ENCODE results near the gene PKLR.

Gene PKLR

DNA sequence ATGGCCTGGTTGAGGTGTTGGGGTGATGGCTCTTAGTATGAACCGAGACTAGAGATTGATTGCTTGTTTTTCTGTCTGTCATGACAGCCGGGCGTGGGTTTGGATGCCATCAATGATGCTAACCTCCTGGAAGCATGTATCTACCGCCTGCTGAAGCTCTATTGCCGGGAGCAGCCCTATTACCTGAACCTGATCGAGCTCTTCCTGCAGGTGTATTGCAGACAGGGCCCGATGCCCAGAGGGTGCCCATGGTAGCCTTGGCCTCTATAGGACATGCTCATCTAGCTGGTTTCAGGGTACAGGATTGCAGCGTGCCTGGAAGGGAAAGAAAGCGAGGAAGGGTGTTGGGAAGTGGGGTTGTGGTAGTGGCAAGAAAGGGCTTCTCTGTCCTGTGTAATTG is 16.8 kb upstream of the PKLR start:
- peaks cover 7% of the 10 kb centered on the region for H3K4me1 ChIP-seq (ENCODE audit: control insufficient read depth, insufficient read depth, low read length)
- WGBS (ENCODE audit: insufficient coverage, insufficient read length), result no CpG with 5 or more reads among the region's 9 CpGs
- H3K36me3 ChIP-seq (ENCODE audit: control insufficient read depth, insufficient read depth, low read length), result peaks cover 20% of the 10 kb centered on the region; the same call in 1 of the 2 replicates
- H3K9me3 ChIP-seq (ENCODE audit: control insufficient read depth, insufficient read depth, low read length), result no peaks in the 10 kb centered on the region
- DNase-seq (ENCODE audit: low read depth, low spot score), result no peak
- no peaks in the 10 kb centered on the region for H3K27me3 ChIP-seq (ENCODE audit: control insufficient read depth, insufficient read depth, low read length)
- H3K4me3 ChIP-seq (ENCODE audit: low read length), result no peak overlapping the region
- no peak overlapping the region for H3K27ac ChIP-seq (ENCODE audit: low read length)

DNA sequence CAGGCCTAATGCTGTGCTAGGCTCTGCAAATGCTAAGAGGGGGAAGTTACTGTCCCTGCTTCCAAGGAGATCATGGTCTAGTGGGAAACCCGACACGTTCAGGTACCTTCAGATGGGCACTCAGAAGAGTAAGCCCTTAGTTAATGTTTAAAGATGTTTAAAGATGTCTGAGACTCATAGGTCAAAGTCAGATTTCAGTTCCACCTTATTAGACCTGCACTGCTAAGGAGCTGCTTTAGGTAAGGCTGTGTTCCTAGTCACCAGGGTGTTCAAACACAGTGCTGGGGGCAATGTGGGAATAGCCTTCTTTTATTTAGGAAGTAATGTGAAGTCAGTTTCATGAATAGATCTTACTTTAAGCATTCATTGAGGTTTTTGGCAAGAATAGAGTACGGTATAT is 15.7 kb upstream of the PKLR start:
- DNase-seq (ENCODE audit: low read depth, low spot score), result no peak
- Histone ChIP-seq H3K9me3 (ENCODE audit: control insufficient read depth, insufficient read depth, low read length) (no peaks in the 10 kb centered on the region), H3K27me3 (ENCODE audit: control insufficient read depth, insufficient read depth, low read length) (no peaks in the 10 kb centered on the region), H3K36me3 (ENCODE audit: control insufficient read depth, insufficient read depth, low read length) (peaks cover 28% of the 10 kb centered on the region), H3K4me3 (ENCODE audit: low read length) (no peak overlapping the region), H3K27ac (ENCODE audit: low read length) (no peak overlapping the region), H3K4me1 (ENCODE audit: control insufficient read depth, insufficient read depth, low read length) (peaks cover 4% of the 10 kb centered on the region; the same call in 1 of the 2 replicates)
- WGBS (ENCODE audit: insufficient coverage, insufficient read length), result no CpG with 5 or more reads among the region's 3 CpGs

DNA sequence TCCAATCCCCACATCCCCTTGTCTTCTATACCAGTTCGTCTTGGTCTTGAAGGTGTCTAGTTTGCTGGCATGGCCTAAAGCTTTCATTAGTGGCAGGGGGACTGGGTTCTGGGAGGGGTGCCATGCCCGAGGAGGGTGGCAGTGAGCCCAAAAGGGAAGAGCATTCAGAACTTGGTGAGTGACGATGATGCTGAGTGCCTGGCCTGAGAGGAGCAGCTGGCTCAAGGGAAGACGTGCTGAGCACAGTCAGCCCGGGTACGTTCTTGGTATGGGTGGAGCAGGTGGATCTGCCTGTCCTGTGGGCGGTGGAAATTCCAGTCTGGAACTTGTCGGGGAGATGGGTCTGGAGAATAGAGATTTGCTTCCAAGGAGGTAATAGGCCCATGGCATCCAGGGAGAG is 12.0 kb upstream of the PKLR start:
- peaks cover 23% of the 10 kb centered on the region for H3K36me3 ChIP-seq (ENCODE audit: control insufficient read depth, insufficient read depth, low read length)
- no peak for DNase-seq (ENCODE audit: low read depth, low spot score)
- H3K4me3 ChIP-seq (ENCODE audit: low read length), result no peak overlapping the region
- H3K4me1 ChIP-seq (ENCODE audit: control insufficient read depth, insufficient read depth, low read length), result 0 out of 2 replicates have a peak, but pooled peaks cover 1% of the 10 kb centered on the region
- H3K27me3 ChIP-seq (ENCODE audit: control insufficient read depth, insufficient read depth, low read length), result no peaks in the 10 kb centered on the region
- H3K27ac ChIP-seq (ENCODE audit: low read length), result no peak overlapping the region
- no CpG with 5 or more reads among the region's 8 CpGs for WGBS (ENCODE audit: insufficient coverage, insufficient read length)
- H3K9me3 ChIP-seq (ENCODE audit: control insufficient read depth, insufficient read depth, low read length), result no peaks in the 10 kb centered on the region

DNA sequence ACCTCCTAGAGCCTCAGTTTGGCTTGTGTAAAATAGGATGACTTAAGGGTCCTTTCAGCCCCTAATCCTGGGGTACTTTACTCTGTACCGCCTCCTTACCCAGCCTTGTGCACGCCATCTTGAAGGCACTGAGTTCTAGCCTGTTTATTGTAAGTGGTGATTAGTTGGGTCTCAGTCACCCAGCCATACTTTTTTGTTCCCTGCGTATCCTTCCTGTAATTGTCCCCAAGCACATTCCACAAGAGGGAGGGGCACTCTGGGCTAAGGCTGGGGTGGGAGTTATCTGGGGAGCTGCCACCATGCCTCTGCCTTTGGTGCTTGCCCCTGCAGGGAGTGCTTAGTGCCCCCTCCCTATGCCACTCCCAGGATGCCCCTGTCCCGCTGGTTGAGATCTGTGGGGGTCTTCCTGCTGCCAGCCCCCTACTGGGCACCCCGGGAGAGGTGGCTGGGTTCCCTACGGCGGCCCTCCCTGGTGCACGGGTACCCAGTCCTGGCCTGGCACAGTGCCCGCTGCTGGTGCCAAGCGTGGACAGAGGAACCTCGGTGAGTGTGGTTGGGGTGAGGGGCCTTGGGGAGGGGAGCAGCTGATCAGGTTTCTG is 8.3 kb upstream of the PKLR start:
- WGBS (ENCODE audit: insufficient coverage, insufficient read length), result no CpG with 5 or more reads among the region's 11 CpGs
- Histone ChIP-seq H3K36me3 (ENCODE audit: control insufficient read depth, insufficient read depth, low read length) (peaks cover 14% of the 10 kb centered on the region), H3K4me1 (ENCODE audit: control insufficient read depth, insufficient read depth, low read length) (peaks cover 1% of the 10 kb centered on the region; the same call in 1 of the 2 replicates), H3K4me3 (ENCODE audit: low read length) (peak overlapping the region; percentile 76), H3K27me3 (ENCODE audit: control insufficient read depth, insufficient read depth, low read length) (no peaks in the 10 kb centered on the region), H3K27ac (ENCODE audit: low read length) (no peak overlapping the region), H3K9me3 (ENCODE audit: control insufficient read depth, insufficient read depth, low read length) (no peaks in the 10 kb centered on the region)
- no peak for DNase-seq (ENCODE audit: low read depth, low spot score)

DNA sequence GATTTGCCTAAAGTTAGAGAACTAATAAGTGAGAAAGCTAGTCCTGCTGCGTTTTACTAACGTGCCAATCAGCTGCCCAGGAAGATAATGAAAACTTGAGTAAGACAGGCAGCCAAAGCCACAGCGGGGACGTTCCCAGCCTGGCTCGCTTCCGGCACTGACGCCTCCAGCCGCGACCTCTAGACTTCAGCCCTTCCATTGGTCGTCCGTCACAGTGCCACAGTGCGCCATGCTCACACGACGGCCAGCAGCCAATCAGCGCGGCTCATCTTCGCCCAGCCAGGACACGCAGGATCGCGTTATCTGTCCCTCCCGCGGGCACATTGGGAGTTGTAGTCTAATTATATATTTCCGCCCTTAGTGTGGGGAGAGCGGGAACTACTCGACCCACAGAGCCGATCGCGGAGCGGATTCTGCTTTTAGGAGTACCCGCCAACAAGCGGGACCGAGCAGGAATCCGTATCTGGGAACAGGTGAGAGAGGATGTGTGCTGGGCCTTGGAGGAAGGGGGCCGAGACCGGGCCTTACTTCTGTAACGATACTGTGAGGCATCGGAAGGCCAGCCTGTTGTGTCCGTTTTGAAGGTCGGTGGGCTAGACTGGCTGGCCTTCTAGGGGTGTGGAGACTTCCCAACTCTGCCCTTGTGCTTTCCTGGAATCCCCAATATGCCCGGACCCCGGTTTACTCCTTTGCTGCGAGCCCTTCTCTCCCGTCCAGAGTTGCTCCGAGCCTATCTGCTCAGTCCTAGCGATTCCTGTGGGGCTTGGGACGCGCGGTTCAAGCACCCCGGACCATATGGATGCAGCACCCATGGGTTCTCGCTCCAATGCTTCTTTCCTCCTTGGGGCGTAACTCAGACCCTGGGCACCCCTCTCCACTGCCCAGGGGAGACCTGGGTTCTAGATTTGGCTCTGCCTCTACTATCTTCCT is 7.5 kb upstream of the PKLR start, which contains the start of gene FDPS:
TSS of gene FDPS (plus strand) at position 374 of the 930 bp plus-strand sequence. CDS start 924 bp downstream, outside the sequence.
- WGBS (ENCODE audit: insufficient coverage, insufficient read length), result no CpG with 5 or more reads among the region's 51 CpGs

DNA sequence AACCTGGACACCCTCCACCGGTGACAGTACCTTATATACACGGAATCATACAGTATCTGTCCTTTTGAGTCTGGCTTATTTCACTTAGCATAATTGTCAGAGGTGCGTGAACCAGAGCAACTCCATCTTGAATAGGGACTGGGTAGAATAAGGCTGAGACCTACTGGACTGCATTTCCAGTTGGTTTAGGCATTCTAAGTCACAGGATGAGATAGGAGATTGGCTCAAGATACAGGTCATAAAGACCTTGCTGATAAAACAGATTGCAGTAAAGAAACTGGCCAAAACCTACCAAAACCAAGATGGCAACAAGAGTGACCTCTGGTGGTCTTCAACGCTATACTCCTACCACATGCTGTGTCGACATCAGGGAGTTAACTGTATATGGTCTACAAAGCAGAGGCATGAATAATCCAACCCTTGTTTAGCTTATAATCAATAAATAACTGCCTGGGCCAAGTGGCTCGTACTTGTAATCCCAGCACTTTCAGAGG is 6.1 kb upstream of the PKLR start:
- no peak overlapping the region for H3K27ac ChIP-seq (ENCODE audit: low read length)
- DNase-seq (ENCODE audit: low read depth, low spot score), result no peak
- H3K27me3 ChIP-seq (ENCODE audit: control insufficient read depth, insufficient read depth, low read length), result no peaks in the 10 kb centered on the region
- peaks cover 1% of the 10 kb centered on the region; the same call in 1 of the 2 replicates for H3K4me1 ChIP-seq (ENCODE audit: control insufficient read depth, insufficient read depth, low read length)
- no CpG with 5 or more reads among the region's 6 CpGs for WGBS (ENCODE audit: insufficient coverage, insufficient read length)
- peaks cover 4% of the 10 kb centered on the region for H3K36me3 ChIP-seq (ENCODE audit: control insufficient read depth, insufficient read depth, low read length)
- H3K9me3 ChIP-seq (ENCODE audit: control insufficient read depth, insufficient read depth, low read length), result no peaks in the 10 kb centered on the region
- no peak overlapping the region for H3K4me3 ChIP-seq (ENCODE audit: low read length)

More for the DNA sequence above, 7.5 kb upstream of the PKLR start, which contains the start of gene FDPS:
- Histone ChIP-seq H3K9me3 (ENCODE audit: control insufficient read depth, insufficient read depth, low read length) (no peaks in the 10 kb centered on the region), H3K4me3 (ENCODE audit: low read length) (peak within 1 kb of the TSS; percentile 76), H3K4me1 (ENCODE audit: control insufficient read depth, insufficient read depth, low read length) (peaks cover 1% of the 10 kb centered on the region; the same call in 1 of the 2 replicates), H3K27ac (ENCODE audit: low read length) (no peak within 1 kb of the TSS), H3K36me3 (ENCODE audit: control insufficient read depth, insufficient read depth, low read length) (peaks cover 10% of the 10 kb centered on the region), H3K27me3 (ENCODE audit: control insufficient read depth, insufficient read depth, low read length) (no peaks in the 10 kb centered on the region)
- peak; percentile 99 for DNase-seq (ENCODE audit: low read depth, low spot score)

DNA sequence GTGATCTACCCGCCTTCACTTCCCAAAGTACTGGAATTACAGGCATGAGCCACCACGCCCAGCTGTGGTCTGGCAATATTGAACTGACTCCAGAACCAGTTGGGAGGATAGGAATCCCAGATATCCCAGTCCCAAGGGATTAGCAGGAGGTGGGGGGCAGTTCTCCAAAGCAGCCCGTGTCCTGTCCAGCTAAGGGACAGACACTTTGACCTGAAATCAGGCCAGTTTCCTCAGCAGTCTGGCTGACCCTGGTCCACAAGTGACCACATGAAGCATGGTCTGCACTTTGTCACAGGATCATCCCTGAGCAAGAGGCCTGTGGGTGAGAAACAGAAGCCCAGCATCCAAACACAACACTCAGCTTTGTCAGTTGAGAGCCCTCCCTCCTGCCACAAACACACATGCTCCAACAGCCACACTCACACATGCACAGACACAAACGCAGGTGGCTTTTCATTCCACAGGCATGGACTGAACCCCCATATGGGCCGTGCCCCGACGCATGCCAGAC is 4.7 kb upstream of the PKLR start:
- Histone ChIP-seq H3K9me3 (ENCODE audit: control insufficient read depth, insufficient read depth, low read length) (no peaks in the 10 kb centered on the region), H3K27ac (ENCODE audit: low read length) (no peak overlapping the region), H3K27me3 (ENCODE audit: control insufficient read depth, insufficient read depth, low read length) (no peaks in the 10 kb centered on the region), H3K4me3 (ENCODE audit: low read length) (no peak overlapping the region), H3K4me1 (ENCODE audit: control insufficient read depth, insufficient read depth, low read length) (peaks cover 1% of the 10 kb centered on the region; the same call in 1 of the 2 replicates), H3K36me3 (ENCODE audit: control insufficient read depth, insufficient read depth, low read length) (no peaks in the 10 kb centered on the region)
- no CpG with 5 or more reads among the region's 7 CpGs for WGBS (ENCODE audit: insufficient coverage, insufficient read length)
- no peak for DNase-seq (ENCODE audit: low read depth, low spot score)

DNA sequence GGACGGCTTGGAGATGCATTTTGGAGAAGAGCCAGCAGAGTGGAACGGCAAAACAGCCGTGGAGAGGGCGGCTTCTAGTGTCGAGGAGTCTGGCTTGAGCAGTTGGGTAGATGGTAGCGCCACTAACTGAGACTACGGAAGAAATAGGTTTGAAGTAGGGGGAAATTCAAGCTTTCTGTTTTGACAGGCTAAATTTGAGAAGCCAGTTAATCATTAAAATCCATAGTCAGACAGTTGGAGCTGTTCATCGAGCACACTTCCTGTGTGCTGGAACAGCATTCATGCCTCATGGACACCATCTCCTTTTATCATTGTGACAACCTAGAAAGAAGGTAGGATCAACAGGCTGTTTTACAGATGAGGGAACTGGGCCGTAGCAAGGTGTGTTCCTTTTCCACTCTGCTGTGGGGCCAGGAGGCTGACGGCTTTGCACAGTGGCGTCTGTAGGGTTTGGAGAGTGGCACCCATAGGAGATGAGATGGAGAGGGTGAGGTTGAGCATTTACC is 3.4 kb upstream of the PKLR start:
- no peak for DNase-seq (ENCODE audit: low read depth, low spot score)
- Histone ChIP-seq H3K9me3 (ENCODE audit: control insufficient read depth, insufficient read depth, low read length) (no peaks in the 10 kb centered on the region), H3K27me3 (ENCODE audit: control insufficient read depth, insufficient read depth, low read length) (no peaks in the 10 kb centered on the region), H3K4me3 (ENCODE audit: low read length) (no peak overlapping the region), H3K27ac (ENCODE audit: low read length) (no peak overlapping the region), H3K4me1 (ENCODE audit: control insufficient read depth, insufficient read depth, low read length) (no peaks in the 10 kb centered on the region; the same call in 1 of the 2 replicates), H3K36me3 (ENCODE audit: control insufficient read depth, insufficient read depth, low read length) (no peaks in the 10 kb centered on the region)
- WGBS (ENCODE audit: insufficient coverage, insufficient read length), result no CpG with 5 or more reads among the region's 11 CpGs

DNA sequence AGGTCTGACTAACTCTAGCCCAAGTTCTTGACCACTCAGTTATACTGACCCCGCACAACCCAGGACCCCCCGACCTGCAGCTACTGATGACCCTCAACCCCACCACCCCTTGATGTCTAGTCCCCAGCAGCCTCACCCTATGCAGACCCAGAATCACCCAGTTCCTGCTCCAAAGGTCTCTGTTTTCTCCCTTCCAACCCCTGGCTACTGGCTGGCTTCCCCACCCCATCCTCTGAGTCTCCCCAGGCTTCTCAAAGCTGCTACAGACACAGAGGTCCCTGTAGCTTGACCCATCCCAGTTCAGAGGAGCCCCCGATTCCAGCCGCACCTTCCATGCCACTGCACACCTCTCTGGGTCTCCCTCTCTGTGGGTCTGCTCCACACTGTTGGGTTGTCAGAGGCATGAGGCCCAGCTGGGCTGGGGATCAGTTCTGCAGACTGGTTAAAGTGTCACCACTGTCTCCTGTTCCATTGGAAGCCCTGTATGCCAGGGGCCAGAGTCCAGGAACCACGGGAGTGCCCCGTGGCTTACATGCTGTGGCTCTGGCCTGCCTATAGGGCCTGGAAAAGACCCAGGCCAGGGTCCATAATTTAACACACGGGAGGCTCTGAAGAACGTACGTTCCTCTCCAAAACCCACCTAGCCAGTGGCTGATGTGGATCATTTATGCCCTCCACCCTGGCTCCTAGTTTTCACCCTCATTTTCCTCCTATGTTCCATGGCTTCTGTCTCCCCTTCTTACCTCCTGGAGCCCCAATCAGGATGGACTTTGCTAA is 497 bp downstream of the PKLR start:
- H3K4me1 ChIP-seq (ENCODE audit: control insufficient read depth, insufficient read depth, low read length), result peaks cover 3% of the 10 kb centered on the region; the same call in 1 of the 2 replicates
- WGBS (ENCODE audit: insufficient coverage, insufficient read length), result no CpG with 5 or more reads among the region's 9 CpGs

More for the DNA sequence above, 497 bp downstream of the PKLR start:
- no peak for DNase-seq (ENCODE audit: low read depth, low spot score)
- H3K4me3 ChIP-seq (ENCODE audit: low read length), result no peak overlapping the region
- H3K27ac ChIP-seq (ENCODE audit: low read length), result no peak overlapping the region
- no peaks in the 10 kb centered on the region for H3K36me3 ChIP-seq (ENCODE audit: control insufficient read depth, insufficient read depth, low read length)
- H3K9me3 ChIP-seq (ENCODE audit: control insufficient read depth, insufficient read depth, low read length), result no peaks in the 10 kb centered on the region
- no peaks in the 10 kb centered on the region for H3K27me3 ChIP-seq (ENCODE audit: control insufficient read depth, insufficient read depth, low read length)
